ENCODE data around the gene ASCL4. TPM values are rescaled to one million over a fixed set of nuclear protein-coding genes. Genes with fewer than 3 reads are reported as not detected.

The ASCL4 gene
- total and polyA plus RNA-seq, 9 of the 15 experiments (the other 6 are each of a cell fraction or from before 2014, with no cell fraction given) = not detected

DNA sequence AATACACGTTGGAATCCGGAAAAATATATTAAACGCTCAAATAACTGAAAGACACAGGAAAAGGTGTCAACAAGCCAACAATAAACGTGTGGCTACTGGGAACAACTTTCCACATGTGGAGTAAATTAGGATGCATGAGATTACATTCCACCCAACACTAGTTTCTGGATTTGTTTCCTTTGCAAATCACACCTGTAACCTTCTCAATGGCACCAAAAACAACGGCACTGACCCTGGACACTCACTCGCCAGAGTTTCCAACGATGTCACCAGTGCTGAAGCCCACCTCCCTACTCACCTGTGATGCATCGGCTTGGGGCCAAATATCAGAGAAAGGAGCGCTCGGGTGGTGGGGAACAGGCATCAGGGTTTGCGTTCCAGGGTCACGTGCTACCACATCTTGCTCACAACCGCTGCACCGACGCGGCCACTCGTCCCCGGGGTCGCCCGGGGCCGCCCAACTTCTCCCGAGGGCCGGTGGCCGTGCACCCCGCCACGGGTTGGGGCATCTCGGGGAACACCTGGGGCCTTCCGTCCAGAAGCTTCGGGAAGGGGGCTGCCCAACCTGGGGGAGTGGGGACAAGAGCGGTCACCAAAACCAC, 14.2 kb upstream of the ASCL4 start:
- no peaks in the 10 kb centered on the region for H4K20me1 ChIP-seq (replicated peaks; ENCODE audit: control insufficient read depth, insufficient read depth, low read length)
- H2AFZ ChIP-seq (ENCODE audit: low read depth, low read length) = peak overlapping the region; percentile 70
- H3K79me2 ChIP-seq (ENCODE audit: control insufficient read depth, insufficient read depth, low read length) = peaks cover 32% of the 10 kb centered on the region
- H3K27me3 ChIP-seq (ENCODE audit: control insufficient read depth in 2 of 2, insufficient read depth in 2 of 2, low read length in 2 of 2) = 0 out of 5 replicates have a peak, but pooled peaks cover 0 to 3% of the 10 kb centered on the region in 2 experiments
- FAIRE-seq (peak; percentile 35), ATAC-seq (peak; percentile 30), DNase-seq (ENCODE audit: extremely low read depth in 1 of 4, low spot score in 3 of 4) (peak in 2 of 4 experiments; percentile 38 to 45)
- H3K4me3 ChIP-seq = peak overlapping the region; percentile 82
- BruUV-seq (replicated peaks) = no TSS peak
- H3K27ac ChIP-seq (ENCODE audit: extremely low read depth, low read depth, low read length) = peak overlapping the region; percentile 52
- peak overlapping the region; percentile 95 for H3K4me2 ChIP-seq (ENCODE audit: insufficient read depth, low read length)
- peak overlapping the region; percentile 74 to 95 for H3K9ac ChIP-seq (ENCODE audit: insufficient read depth in 1 of 2, low read depth in 2 of 2, low read length in 2 of 2)
- intact Hi-C loops (cut with micrococcal nuclease) = loop anchor here (5.0 kb wide), 1 partner anchor 73 kb away; the partner anchor contains the start of gene PWP1
- peaks cover 9 to 13% of the 10 kb centered on the region in 2 experiments; a peak in 4 of 5 replicates for H3K4me1 ChIP-seq (replicated peaks in 1 of 2; ENCODE audit: control insufficient read depth in 2 of 2, insufficient read depth in 2 of 2, low read length in 2 of 2)
- H3K9me3 ChIP-seq (replicated peaks; ENCODE audit: control insufficient read depth, insufficient read depth, low read depth, low read length) = no peaks in the 10 kb centered on the region
- no peaks in the 10 kb centered on the region for H3K9me1 ChIP-seq (ENCODE audit: control insufficient read depth, insufficient read depth, low read length)
- ChIA-PET POLR2A (interaction anchor here (0.9 to 2.0 kb wide), 2 partner anchors 12 to 78 kb away, joined by 3 to 10 read pairs; no protein-coding TSS in a partner anchor), CTCF (ENCODE audit: low intra/inter-chr PET ratio) (interaction anchor here (1.8 kb wide), 1 partner anchor 125 kb away, joined by 10 read pairs; no protein-coding TSS in a partner anchor)
- 1% methylated on average over 28 of the region's 30 CpGs for WGBS (ENCODE audit: insufficient coverage, low coverage, missing lambda C conversion rate)
- in situ Hi-C loops (cut with MboI) = no loop called here
- H3K36me3 ChIP-seq (ENCODE audit: control insufficient read depth, insufficient read depth, low read length) = peaks cover 36% of the 10 kb centered on the region
- TF ChIP-seq BHLHE40 (IDR thresholded peaks at IDR 0.05; ENCODE audit: low read length) (peak; percentile 81), SMARCB1 (IDR thresholded peaks at IDR 0.05; ENCODE audit: insufficient read length, low read depth) (no peak), SIN3A (IDR thresholded peaks at IDR 0.05; ENCODE audit: borderline replicate concordance in 2 of 2, control insufficient read depth in 1 of 2, low read depth in 2 of 2, low read length in 2 of 2) (0 out of 4 replicates have a peak, but pooled peaks of 1 of the 2 experiments have one; percentile 31), ZZZ3 (IDR thresholded peaks at IDR 0.05) (no peak), MAFF (IDR thresholded peaks at IDR 0.05; ENCODE audit: low read length) (no peak), CHD1 (IDR thresholded peaks at IDR 0.05; ENCODE audit: low read length) (peak; percentile 32), RBFOX2 (IDR thresholded peaks at IDR 0.05; ENCODE audit: low read depth, low read length) (peak; percentile 24)
- TF ChIP-seq, protein P1, sequence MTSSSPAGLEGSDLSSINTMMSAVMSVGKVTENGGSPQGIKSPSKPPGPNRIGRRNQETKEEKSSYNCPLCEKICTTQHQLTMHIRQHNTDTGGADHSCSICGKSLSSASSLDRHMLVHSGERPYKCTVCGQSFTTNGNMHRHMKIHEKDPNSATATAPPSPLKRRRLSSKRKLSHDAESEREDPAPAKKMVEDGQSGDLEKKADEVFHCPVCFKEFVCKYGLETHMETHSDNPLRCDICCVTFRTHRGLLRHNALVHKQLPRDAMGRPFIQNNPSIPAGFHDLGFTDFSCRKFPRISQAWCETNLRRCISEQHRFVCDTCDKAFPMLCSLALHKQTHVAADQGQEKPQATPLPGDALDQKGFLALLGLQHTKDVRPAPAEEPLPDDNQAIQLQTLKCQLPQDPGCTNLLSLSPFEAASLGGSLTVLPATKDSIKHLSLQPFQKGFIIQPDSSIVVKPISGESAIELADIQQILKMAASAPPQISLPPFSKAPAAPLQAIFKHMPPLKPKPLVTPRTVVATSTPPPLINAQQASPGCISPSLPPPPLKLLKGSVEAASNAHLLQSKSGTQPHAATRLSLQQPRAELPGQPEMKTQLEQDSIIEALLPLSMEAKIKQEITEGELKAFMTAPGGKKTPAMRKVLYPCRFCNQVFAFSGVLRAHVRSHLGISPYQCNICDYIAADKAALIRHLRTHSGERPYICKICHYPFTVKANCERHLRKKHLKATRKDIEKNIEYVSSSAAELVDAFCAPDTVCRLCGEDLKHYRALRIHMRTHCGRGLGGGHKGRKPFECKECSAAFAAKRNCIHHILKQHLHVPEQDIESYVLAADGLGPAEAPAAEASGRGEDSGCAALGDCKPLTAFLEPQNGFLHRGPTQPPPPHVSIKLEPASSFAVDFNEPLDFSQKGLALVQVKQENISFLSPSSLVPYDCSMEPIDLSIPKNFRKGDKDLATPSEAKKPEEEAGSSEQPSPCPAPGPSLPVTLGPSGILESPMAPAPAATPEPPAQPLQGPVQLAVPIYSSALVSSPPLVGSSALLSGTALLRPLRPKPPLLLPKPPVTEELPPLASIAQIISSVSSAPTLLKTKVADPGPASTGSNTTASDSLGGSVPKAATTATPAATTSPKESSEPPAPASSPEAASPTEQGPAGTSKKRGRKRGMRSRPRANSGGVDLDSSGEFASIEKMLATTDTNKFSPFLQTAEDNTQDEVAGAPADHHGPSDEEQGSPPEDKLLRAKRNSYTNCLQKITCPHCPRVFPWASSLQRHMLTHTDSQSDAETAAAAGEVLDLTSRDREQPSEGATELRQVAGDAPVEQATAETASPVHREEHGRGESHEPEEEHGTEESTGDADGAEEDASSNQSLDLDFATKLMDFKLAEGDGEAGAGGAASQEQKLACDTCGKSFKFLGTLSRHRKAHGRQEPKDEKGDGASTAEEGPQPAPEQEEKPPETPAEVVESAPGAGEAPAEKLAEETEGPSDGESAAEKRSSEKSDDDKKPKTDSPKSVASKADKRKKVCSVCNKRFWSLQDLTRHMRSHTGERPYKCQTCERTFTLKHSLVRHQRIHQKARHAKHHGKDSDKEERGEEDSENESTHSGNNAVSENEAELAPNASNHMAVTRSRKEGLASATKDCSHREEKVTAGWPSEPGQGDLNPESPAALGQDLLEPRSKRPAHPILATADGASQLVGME (CRISPR knock-in tag; IDR thresholded peaks at IDR 0.05) = peak; percentile 34; the same call in 1 of the 2 replicates
- TF ChIP-seq, protein P2, sequence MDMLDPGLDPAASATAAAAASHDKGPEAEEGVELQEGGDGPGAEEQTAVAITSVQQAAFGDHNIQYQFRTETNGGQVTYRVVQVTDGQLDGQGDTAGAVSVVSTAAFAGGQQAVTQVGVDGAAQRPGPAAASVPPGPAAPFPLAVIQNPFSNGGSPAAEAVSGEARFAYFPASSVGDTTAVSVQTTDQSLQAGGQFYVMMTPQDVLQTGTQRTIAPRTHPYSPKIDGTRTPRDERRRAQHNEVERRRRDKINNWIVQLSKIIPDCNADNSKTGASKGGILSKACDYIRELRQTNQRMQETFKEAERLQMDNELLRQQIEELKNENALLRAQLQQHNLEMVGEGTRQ (CRISPR knock-in tag; IDR thresholded peaks at IDR 0.05) = peak; percentile 66
- TF ChIP-seq, protein P3, sequence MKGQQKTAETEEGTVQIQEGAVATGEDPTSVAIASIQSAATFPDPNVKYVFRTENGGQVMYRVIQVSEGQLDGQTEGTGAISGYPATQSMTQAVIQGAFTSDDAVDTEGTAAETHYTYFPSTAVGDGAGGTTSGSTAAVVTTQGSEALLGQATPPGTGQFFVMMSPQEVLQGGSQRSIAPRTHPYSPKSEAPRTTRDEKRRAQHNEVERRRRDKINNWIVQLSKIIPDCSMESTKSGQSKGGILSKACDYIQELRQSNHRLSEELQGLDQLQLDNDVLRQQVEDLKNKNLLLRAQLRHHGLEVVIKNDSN (CRISPR knock-in tag; IDR thresholded peaks at IDR 0.05) = peak; percentile 81
- TF ChIP-seq, protein P4, sequence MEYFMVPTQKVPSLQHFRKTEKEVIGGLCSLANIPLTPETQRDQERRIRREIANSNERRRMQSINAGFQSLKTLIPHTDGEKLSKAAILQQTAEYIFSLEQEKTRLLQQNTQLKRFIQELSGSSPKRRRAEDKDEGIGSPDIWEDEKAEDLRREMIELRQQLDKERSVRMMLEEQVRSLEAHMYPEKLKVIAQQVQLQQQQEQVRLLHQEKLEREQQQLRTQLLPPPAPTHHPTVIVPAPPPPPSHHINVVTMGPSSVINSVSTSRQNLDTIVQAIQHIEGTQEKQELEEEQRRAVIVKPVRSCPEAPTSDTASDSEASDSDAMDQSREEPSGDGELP (CRISPR knock-in tag; IDR thresholded peaks at IDR 0.05; ENCODE audit: borderline replicate concordance) = 0 out of 2 replicates have a peak, but pooled peaks have one; percentile 8
- TF ChIP-seq, protein P5, sequence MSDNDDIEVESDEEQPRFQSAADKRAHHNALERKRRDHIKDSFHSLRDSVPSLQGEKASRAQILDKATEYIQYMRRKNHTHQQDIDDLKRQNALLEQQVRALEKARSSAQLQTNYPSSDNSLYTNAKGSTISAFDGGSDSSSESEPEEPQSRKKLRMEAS (CRISPR knock-in tag; IDR thresholded peaks at IDR 0.05) = peak; percentile 25; the same call in 1 of the 2 replicates

Measured in K562 (cell line).